Measurements from ENCODE around the gene CACUL1. TPM values are rescaled to one million over a fixed set of nuclear protein-coding genes. Genes with fewer than 3 reads are reported as not detected.

CACUL1 gene
- total and polyA plus RNA-seq, 2 donors, result 11.0 to 60.3 TPM

- 88% methylated on average over 1 of the region's 1 CpG for WGBS
- H3K4me3 ChIP-seq (ENCODE audit: low read depth, low read length), result no peak overlapping the region
- H3K4me1 ChIP-seq (ENCODE audit: insufficient read depth), result no peaks in the 10 kb centered on the region
- H3K36me3 ChIP-seq (ENCODE audit: insufficient read depth), result no peaks in the 10 kb centered on the region
- H3K27ac ChIP-seq (ENCODE audit: low read depth), result no peak overlapping the region
- DNase-seq (ENCODE audit: extremely low spot score), result no peak
These were observed 44.3 kb downstream of the CACUL1 start for GRCh38 chr10:118710487-118710886.

DNA sequence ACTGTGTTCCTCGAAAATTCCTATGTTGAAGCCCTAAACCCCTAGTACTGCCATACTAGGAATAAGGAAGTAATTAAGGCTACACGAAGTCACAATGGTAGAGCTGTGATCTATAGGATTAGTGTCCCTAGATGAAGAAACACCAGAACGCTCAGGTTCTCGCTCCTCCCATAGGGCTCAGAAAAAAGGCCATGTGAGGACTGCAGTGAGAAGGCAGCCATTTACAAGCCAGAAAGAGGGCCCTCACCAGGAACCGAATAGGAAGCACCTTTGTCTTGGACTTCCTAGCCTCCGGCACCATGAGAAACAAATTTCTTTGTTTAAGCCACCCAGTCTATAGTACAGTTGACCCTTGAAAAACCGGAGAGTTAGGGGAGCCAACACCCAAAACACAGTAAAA, 46.2 kb downstream of the CACUL1 start:
- no peak for DNase-seq (ENCODE audit: extremely low spot score)
- Histone ChIP-seq H3K27ac (ENCODE audit: low read depth) (no peak overlapping the region), H3K4me1 (ENCODE audit: insufficient read depth) (no peaks in the 10 kb centered on the region), H3K36me3 (ENCODE audit: insufficient read depth) (no peaks in the 10 kb centered on the region), H3K4me3 (ENCODE audit: low read depth, low read length) (no peak overlapping the region)
- 90% methylated on average over 7 of the region's 7 CpGs for WGBS

DNA sequence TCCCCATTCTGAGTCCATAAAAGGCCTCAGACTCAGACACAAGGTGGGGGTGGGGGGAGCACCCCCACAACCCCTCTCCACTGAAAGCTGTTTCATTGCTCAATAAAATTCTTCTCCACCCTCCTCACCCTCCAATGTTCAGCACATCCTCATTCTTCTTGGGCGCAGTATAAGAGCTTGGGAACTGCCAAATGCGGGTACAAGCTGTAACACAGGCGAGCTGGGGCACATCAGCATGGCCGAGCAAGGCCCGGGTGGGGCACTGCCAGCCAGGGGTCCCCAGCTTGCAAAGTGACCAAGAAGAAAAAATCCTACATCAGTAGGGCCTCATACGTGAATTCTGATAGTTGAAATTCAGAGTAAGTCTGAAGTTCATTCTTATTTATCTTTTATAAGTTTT, 50.1 kb downstream of the CACUL1 start:
- no peaks in the 10 kb centered on the region for H3K36me3 ChIP-seq (ENCODE audit: insufficient read depth)
- no peaks in the 10 kb centered on the region for H3K4me1 ChIP-seq (ENCODE audit: insufficient read depth)
- H3K4me3 ChIP-seq (ENCODE audit: low read depth, low read length), result no peak overlapping the region
- no peak for DNase-seq (ENCODE audit: extremely low spot score)
- H3K27ac ChIP-seq (ENCODE audit: low read depth), result no peak overlapping the region
- WGBS, result 92% methylated on average over 6 of the region's 6 CpGs

DNA sequence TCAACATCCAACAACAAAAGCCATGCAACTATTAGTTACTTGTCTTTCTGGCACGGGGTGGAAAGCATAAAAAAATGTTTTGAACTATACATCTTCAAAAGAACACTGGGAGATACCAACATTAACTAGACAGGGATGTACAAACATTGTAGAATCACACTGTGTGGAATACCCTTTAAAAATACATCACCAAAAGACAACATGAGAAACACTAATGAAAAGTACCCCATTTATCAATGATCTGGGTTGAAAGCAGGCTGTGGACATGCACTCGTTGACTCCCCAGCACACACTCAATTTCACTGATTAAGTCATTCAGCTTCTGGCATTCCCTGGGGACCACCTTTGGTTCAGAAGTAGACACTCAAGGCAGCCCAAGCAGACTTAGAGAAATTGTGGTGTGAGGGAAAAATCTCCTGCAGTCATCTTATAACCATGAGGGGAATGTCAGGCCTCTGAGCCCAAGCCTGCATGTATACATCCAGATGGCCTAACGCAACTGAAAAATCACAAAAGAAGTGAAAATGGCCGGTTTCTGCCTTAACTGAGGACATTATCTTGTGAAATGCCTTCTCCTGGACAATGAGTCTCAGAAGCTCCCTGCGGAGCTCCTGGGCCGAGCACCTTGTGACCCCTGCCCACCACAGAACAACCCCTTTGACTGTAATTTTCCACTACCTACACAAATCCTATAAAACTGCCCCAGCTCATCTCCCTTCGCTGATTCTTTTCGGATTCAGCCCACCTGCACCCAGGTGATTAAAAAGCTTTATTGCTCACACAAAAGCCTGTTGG, 53.0 kb downstream of the CACUL1 start:
- WGBS, result 87% methylated on average over 8 of the region's 8 CpGs
- H3K36me3 ChIP-seq (ENCODE audit: insufficient read depth), result no peaks in the 10 kb centered on the region
- no peak for DNase-seq (ENCODE audit: extremely low spot score)
- no peaks in the 10 kb centered on the region for H3K4me1 ChIP-seq (ENCODE audit: insufficient read depth)
- H3K4me3 ChIP-seq (ENCODE audit: low read depth, low read length), result no peak overlapping the region
- H3K27ac ChIP-seq (ENCODE audit: low read depth), result no peak overlapping the region

DNA sequence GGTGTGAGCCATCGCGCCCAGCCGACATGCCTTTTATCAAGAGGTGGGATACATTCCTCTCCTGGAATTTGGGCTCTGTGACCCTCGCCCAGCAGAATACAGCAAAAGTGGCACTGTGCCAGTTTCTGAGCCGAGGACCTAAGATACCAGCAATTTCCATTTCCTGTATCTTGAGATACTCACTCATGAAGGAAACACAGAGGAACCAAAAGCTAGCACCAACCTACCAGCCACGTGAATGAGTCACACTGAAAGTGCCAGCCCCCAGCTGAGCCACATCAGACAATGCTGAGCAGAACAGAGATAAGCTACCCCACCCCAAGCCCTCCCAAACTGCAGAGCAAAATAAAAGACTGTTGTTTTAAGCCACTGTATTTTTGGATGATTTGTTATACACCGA, 56.3 kb downstream of the CACUL1 start:
- WGBS, result 78% methylated on average over 7 of the region's 7 CpGs
- DNase-seq (ENCODE audit: extremely low spot score), result no peak
- no peaks in the 10 kb centered on the region for H3K36me3 ChIP-seq (ENCODE audit: insufficient read depth)

GRCh38 chr10:118694848-118695247, 59.9 kb downstream of the CACUL1 start:
- H3K27ac ChIP-seq (ENCODE audit: low read depth), result peak overlapping the region; percentile 50
- no peak for DNase-seq (ENCODE audit: extremely low spot score)
- no peak overlapping the region for H3K4me3 ChIP-seq (ENCODE audit: low read depth, low read length)
- H3K4me1 ChIP-seq (ENCODE audit: insufficient read depth), result no peaks in the 10 kb centered on the region
- peaks cover 1% of the 10 kb centered on the region for H3K36me3 ChIP-seq (ENCODE audit: insufficient read depth)

More for the DNA sequence above, 56.3 kb downstream of the CACUL1 start:
- Histone ChIP-seq H3K27ac (ENCODE audit: low read depth) (no peak overlapping the region), H3K4me1 (ENCODE audit: insufficient read depth) (no peaks in the 10 kb centered on the region), H3K4me3 (ENCODE audit: low read depth, low read length) (no peak overlapping the region)

GRCh38 chr10:118692872-118693271, 61.9 kb downstream of the CACUL1 start:
- 46% methylated on average over 4 of the region's 4 CpGs for WGBS
- no peaks in the 10 kb centered on the region for H3K4me1 ChIP-seq (ENCODE audit: insufficient read depth)
- no peak overlapping the region for H3K4me3 ChIP-seq (ENCODE audit: low read depth, low read length)
- H3K27ac ChIP-seq (ENCODE audit: low read depth), result no peak overlapping the region
- no peak for DNase-seq (ENCODE audit: extremely low spot score)
- H3K36me3 ChIP-seq (ENCODE audit: insufficient read depth), result peaks cover 1% of the 10 kb centered on the region

DNA sequence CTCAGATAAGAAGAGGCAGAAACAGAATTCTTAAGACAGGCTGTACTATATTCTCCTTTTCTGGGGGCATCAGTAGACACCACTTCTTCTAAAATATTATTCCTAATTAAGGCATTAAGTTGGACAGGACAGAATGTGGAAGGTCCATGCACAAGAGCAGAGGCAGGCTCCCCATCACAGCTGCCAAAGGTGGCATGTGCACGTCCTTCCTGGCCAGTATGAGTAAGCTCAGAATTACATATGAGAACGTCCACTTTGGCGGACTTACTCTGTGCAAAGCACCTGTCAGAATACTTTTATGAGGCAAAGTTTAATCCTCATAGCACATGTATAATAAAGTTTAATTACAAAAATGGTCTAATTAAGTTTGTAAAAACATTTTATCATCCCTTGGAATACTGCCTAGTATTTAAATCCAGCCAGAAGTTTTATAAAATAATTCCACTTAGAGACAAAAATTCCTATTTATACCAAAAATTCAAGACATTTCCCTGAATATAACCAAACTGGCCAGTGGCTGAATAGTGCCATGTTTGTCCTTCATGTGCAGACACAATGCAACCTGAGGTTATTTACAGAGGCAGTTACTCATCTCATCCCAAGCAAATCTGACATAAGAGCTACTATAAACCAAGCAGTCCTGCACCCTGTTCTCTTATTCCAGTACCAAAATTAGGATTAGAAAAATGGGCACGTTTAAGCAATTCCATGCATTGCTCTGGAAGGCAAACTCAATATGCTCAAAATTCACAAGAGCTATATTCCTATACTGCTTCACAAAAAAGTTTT, 65.5 kb downstream of the CACUL1 start:
- WGBS, result 66% methylated on average over 4 of the region's 4 CpGs
- Histone ChIP-seq H3K4me3 (ENCODE audit: low read depth, low read length) (no peak overlapping the region), H3K4me1 (ENCODE audit: insufficient read depth) (no peaks in the 10 kb centered on the region), H3K27ac (ENCODE audit: low read depth) (no peak overlapping the region), H3K36me3 (ENCODE audit: insufficient read depth) (peaks cover 1% of the 10 kb centered on the region)
- no peak for DNase-seq (ENCODE audit: extremely low spot score)

- Histone ChIP-seq H3K4me3 (ENCODE audit: low read depth, low read length) (no peak overlapping the region), H3K4me1 (ENCODE audit: insufficient read depth) (no peaks in the 10 kb centered on the region), H3K36me3 (ENCODE audit: insufficient read depth) (peaks cover 1% of the 10 kb centered on the region), H3K27ac (ENCODE audit: low read depth) (no peak overlapping the region)
- DNase-seq (ENCODE audit: extremely low spot score), result no peak
These were observed 67.3 kb downstream of the CACUL1 start for GRCh38 chr10:118687472-118687871.

DNA sequence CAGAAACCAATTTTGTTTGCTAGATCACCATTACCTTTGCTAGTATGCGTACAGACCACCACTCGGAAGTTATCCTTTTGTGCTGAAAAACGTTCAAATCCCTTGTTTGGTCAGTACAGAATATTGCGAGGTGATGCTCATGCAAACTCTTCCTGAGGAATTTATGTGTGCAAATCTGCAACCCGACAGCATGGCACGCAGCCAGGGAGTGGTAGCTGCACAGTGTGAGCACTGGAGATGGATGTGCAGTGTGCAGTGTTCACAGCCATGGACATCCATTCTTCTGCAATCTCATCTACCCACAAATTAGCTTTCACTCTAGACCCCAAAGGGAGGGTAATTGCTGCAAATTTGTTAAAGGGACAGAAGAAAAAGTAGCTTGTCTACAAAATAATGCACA, 72.2 kb downstream of the CACUL1 start:
- H3K4me1 ChIP-seq (ENCODE audit: insufficient read depth), result no peaks in the 10 kb centered on the region
- no peaks in the 10 kb centered on the region for H3K36me3 ChIP-seq (ENCODE audit: insufficient read depth)
- no peak for DNase-seq (ENCODE audit: extremely low spot score)
- no peak overlapping the region for H3K27ac ChIP-seq (ENCODE audit: low read depth)
- WGBS, result 74% methylated on average over 6 of the region's 6 CpGs
- no peak overlapping the region for H3K4me3 ChIP-seq (ENCODE audit: low read depth, low read length)

DNA sequence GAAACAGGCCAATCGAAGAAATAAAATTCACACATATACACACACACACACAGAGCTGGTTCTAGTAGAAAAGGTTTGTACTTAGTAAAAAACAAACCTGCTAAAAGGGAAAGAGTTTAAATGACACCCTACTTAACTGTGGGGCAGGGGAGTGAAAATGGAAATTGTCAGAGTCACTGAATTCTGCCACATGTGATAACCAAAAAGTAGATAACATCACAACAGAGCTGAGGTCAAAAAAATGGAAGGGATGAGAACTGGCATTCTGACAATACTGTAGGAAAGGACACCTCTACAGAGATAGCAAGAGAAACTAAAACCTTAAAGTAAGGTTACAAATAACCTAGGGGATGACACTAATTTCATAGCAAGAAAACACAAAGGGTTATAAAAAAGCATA, 74.6 kb downstream of the CACUL1 start:
- Histone ChIP-seq H3K27ac (ENCODE audit: low read depth) (no peak overlapping the region), H3K36me3 (ENCODE audit: insufficient read depth) (no peaks in the 10 kb centered on the region), H3K4me3 (ENCODE audit: low read depth, low read length) (no peak overlapping the region), H3K4me1 (ENCODE audit: insufficient read depth) (no peaks in the 10 kb centered on the region)
- WGBS, result 100% methylated on average over 1 of the region's 1 CpG
- no peak for DNase-seq (ENCODE audit: extremely low spot score)

DNA sequence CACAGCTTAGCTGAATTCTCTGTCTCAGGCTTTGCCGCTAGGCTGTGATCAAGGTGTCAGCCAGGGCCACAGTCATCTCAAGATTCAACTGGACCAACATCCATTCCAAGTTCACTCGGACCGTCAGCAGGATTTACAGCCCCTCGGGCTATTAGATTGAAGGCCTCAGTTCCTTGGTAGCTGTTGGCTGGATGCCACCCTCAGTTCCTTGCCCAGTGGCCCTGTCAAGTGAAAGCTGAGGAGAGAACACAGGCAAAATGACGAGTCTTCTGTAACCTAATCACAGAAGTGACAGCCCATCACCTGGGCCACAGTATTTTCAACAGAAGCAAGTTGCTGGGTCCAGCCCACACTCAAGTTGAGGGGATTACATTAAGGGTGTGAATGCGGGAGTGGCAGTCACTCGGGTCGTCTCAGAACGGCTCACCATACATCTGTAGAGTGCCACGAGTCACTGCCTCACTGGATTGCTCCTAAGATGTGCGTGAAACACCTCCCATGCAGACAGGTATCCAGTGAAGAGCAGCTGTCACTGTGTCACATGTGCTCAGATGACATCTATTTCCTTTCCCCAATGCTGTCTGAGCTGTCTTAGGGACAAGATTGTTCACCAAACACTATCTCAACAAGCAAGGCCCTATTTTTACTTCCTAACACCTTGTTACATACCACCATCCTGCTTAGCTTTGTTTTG, 80.4 kb downstream of the CACUL1 start:
- Histone ChIP-seq H3K4me3 (ENCODE audit: low read depth, low read length) (no peak overlapping the region), H3K27ac (ENCODE audit: low read depth) (no peak overlapping the region), H3K36me3 (ENCODE audit: insufficient read depth) (no peaks in the 10 kb centered on the region), H3K4me1 (ENCODE audit: insufficient read depth) (no peaks in the 10 kb centered on the region)
- WGBS, result 86% methylated on average over 11 of the region's 11 CpGs
- no peak for DNase-seq (ENCODE audit: extremely low spot score)

DNA sequence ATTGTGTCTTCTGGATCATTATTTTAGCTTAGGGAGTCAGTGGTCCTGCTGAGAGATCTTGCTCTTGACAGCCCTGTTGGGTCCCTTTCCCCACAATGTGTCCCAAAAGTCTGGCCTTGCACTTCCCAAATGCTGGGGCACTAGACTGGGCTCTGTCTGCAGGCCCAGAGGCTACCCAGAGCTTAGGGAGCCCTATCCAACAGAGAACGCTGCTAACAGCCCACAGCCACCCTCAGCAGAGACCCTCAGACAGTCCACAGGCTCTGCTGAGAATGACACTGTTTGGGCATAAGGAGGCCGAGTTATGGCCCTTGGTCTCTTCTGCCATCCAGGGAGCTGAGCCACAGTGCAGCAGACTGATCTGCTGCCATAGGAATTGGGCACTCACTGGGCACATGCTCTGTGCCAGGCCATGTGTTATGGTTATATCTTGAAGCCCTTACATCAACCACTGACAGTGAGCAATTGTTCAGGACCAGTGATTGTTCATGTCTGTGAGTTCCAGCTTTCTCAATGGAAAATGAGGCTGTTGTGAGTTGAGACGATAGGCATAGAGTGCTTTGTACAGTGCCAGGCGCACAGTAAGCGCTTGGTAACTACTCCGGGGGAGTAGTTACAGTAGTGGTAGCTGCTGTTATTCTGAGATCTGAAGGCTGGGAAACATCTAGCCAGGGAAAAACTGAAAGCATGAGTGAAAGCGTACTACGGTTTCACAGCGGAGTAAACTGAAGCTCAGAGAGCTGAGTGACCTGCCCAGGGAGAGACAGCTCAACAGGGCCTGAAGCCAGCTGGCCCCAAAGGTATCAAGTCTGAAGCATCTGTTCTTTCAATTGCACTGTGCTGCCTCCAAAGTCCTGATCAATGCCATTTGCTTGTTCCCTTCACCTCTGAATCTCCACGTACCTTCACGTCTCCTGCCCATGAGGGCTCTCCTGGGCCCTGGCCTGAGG, 81.7 kb downstream of the CACUL1 start:
- no peak overlapping the region for H3K27ac ChIP-seq (ENCODE audit: low read depth)
- WGBS, result 86% methylated on average over 11 of the region's 11 CpGs
- H3K4me1 ChIP-seq (ENCODE audit: insufficient read depth), result no peaks in the 10 kb centered on the region
- no peak for DNase-seq (ENCODE audit: extremely low spot score)
- H3K36me3 ChIP-seq (ENCODE audit: insufficient read depth), result no peaks in the 10 kb centered on the region
- H3K4me3 ChIP-seq (ENCODE audit: low read depth, low read length), result no peak overlapping the region

Measured in urinary bladder (tissue), 4 donors.